GM20431 (cell line): ENCODE data around the gene KCNK6.

ENCODE experiments used
- in situ Hi-C: fragments of 300-500 bp; cut with MseI, MboI; formaldehyde crosslinking; loops from one replicate; pipeline ENCODE4 v1.15.0; 2020; ENCODE audit warnings: low sequenced_read_pairs; ENCODE audit not compliant: unreplicated experiment

Gene KCNK6

GRCh38 chr19:38293281-38293680 lies 26.4 kb upstream of the KCNK6 start:
- in situ Hi-C loops, result no loop called here

DNA sequence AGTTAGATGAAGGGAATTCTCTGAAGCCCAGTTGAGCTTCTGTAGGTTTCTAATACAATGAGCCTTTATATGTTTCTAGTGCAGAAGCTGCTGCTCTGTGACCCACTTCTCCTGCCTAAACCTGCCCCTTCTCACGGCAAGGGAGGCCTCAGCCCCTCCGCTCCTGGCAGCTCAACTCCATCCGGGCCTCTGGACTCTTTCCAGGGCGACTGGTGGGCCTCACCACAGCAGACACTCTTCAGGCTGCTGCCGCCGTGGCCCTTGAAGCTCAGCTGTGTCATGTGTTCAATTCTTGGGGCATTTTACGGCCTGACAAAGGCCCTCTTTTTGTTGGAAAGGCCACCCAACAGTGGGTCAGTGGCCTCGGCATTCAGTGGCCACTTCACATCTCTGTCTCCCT lies 25.6 kb upstream of the KCNK6 start:
- in situ Hi-C loops, result no loop called here

- in situ Hi-C loops, result no loop called here
Observed at GRCh38 chr19:38298821-38299680, 20.6 kb upstream of the KCNK6 start.

GRCh38 chr19:38303517-38304351 lies 15.9 kb upstream of the KCNK6 start, which contains the start of gene C19orf33:
Gene C19orf33, plus strand, starts transcription at chr19:38304251. Its CDS starts 11 bp downstream, at chr19:38304262.
- in situ Hi-C loops, result no loop called here

- in situ Hi-C loops, result no loop called here
Observed at GRCh38 chr19:38304352-38304865, 15.2 kb upstream of the KCNK6 start.

DNA sequence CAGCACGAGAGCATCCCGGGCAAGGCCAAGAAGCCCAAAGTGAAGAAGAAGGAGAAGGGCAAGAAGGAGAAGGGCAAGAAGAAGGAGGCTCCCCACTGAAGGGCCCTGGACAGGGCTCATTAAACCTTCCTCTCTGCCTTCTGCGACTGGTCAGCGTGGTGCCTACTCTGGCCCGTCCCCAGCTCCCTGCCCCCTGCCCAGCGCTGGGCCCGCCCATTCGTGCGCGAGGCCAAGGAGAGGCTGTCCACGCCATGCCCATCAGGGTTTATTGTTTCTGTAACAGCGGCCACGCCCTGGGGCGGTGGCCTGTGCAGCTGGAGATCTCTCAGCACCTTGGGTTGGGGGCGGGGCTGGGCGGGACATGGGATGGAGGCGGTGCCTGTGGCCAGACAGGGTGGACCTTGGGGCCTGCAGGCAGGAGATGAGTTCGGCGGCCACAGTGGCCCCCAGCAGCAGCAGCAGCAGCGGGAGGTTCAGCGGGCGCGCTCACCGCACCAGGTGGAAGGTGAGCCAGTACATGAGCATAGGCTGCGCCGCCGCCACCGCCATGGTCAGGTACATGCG lies 14.7 kb upstream of the KCNK6 start:
- in situ Hi-C loops, result no loop called here

DNA sequence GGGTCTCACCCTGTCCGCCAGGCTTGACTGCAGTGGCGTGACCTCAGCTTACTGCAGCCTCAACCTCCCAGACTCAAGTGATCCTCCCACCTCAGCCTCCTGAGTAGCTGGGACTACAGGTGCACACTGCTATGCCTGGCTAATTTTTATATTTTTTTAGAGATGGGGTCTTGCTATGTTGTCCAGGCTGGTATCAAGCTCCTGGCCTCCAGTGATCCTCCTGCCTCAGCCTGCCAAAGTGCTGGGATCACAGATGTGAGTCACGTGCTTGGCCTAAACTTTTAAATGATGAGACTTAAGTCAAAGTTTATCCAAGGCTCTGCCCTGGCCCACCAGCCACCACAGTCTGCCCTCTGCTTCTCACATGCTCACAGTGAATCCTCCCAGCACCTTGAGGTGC lies 13.4 kb upstream of the KCNK6 start:
- in situ Hi-C loops, result no loop called here

GRCh38 chr19:38307076-38307475 lies 12.6 kb upstream of the KCNK6 start:
- in situ Hi-C loops, result no loop called here

DNA sequence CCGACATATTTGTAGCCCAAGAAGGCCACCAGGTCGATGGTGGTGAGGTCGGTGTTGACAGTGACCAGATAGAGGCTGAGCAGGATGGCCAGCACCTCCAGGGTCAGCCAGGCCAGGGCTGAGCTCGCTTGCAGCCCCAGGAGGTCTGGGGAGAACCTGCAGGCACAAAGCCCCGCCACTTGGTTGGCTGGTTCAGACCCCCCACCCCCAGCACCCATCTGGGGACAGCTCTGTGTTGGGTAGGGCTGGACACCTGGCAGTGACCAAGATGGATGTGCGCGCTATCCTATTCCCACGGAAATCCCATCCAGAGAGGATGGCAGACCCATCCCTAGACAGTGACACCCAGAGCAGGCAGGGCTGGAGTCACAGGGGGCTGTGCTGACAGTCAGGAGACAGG lies 12.0 kb upstream of the KCNK6 start:
- in situ Hi-C loops, result no loop called here

GRCh38 chr19:38308006-38308766 lies 11.5 kb upstream of the KCNK6 start:
- in situ Hi-C loops, result no loop called here

GRCh38 chr19:38308926-38309614 lies 10.6 kb upstream of the KCNK6 start:
- in situ Hi-C loops, result no loop called here

GRCh38 chr19:38309615-38310278 lies 9.9 kb upstream of the KCNK6 start:
- in situ Hi-C loops, result no loop called here

DNA sequence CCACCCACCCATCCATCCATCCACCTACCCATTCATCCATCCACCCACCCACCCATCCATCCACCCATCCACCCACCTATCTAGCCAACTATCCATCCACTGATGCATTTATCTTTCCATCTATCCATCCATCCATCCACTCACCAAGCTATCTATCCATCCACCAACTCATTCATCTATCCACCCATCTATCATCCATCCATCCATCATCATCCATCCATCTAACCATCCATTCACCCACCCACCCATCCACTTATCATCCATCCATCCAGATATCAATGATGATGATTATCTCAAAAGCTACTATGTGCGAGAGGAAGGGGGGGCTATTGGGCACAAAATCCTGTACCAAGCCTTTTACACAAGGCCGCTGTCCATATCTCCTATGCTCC lies 9.4 kb upstream of the KCNK6 start:
- in situ Hi-C loops, result no loop called here

GRCh38 chr19:38310986-38311385 lies 8.7 kb upstream of the KCNK6 start:
- in situ Hi-C loops, result no loop called here

DNA sequence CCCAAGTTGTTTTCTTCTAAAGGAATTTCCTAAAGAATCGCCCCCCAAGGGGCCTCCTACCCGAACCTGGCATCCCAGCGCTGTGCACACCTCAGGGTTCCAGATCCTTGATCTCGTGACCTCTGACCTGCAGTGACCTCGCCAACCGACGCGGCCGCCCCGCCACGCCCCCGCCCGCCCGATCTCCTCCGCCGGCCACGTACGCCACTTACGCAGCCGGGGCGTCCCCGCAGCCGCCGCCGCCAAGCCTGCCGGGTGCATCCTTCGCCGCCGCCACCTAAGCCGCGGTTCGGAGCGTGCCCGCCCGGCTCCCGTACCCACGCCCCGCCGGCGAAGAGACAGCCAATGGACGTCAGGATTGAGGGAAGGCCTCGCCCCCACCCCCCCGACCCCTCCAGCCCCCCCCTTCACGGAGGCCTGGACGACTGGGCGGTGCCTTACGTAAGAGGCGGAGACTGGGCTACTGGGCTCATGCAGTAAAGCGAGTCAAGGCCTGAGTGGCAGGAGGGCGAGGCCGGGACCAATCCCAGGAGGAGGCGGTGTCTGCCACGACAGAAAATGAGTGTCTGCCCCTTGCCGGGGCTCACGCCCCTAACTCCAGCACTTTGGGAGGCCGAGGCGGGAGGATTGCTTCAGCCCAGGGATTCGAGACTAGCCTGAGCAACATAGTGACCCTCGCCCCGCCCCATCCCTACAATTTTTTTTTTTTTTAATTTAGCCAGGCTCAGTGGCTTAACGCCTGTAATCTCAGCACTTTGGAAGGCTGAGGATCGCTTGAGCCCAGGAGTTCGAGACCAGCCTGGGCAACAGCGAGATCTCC lies 3.8 kb upstream of the KCNK6 start, which contains the start of gene YIF1B:
Gene YIF1B (minus strand): TSS at position 291 of the 820 bp plus-strand sequence. CDS start 30 bp downstream, at position 261.
- in situ Hi-C loops, result no loop called here

DNA sequence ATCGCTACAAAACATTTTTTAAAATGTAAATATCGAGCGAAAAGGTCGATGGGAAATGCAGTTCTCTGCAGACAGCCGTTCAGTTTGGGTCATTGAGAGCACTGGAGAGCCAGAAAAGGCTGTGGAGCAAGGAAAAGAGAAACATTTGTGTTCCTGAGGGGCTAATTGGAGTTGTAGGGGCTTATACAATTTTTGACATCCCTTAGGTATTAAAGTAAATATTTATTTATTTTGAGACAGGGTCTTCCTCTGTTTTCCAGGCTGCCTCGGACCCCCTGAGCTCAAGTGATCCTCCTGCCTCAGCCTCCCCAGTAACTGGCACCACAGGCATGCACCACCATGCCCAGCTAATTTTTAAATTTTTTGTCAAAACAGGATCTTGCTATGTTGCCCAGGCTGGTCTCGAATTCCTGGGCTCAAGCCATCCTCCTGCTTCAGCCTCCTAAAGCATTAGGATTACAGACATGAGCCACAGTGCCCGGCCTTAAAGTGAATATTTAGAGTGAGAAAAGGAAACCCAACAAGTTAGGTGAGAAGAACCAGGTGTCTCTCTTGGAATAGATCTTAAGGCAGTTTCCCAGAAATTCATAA lies 3.1 kb upstream of the KCNK6 start:
- in situ Hi-C loops, result no loop called here

DNA sequence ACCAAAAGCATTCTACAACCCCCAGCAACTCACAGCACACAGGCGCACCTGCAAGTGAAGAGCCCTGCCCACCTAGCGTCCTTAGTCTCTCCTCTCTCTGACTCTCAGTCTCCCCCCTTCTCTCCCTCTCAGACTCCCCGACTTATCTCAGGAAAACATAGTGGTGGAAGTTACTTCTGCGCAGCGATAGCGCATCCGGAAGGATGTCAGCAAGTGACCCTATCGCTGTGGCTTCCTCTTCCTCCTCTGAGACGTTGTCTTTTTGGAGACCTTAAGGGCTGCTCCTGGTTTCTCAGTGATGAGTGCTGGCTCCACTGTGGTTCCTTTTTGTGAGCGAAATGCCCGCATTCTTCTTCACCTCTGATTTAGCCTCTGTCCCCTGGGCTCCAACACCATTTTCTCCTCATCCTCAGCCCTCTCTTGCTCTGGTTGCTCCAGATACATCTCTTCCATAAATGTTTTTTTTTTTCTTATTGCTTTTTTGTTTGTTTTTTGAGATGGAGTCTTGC lies 2.5 kb upstream of the KCNK6 start:
- in situ Hi-C loops, result no loop called here
